H1 (cell line): ENCODE results near the gene MCAT. TPM values are rescaled to one million over a fixed set of nuclear protein-coding genes. Genes with fewer than 3 reads are reported as not detected.

ENCODE experiments used
- CTCF ChIA-PET: fragments of 300-600 bp; sonication (Branson Sonifier 250); formaldehyde crosslinking; loops from one replicate; lab custom pipeline; 2021; ENCODE audit not compliant: partially characterized antibody; lab: Charles Lee
- POLR2A ChIA-PET: fragments of 300-600 bp; sonication (Branson Sonifier 250); formaldehyde crosslinking; loops from one replicate; lab custom pipeline; 2021; ENCODE audit warnings: inconsistent platforms; ENCODE audit not compliant: partially characterized antibody; lab: Charles Lee
- DNase-seq, 2 experiments: peaks; one replicate each; pipeline versions ENCODE4 v3.0.0 to v3.0.0-alpha.2; 2010 to 2022; ENCODE audit warnings: low spot score in 2 of 2, low read depth in 1 of 2, mixed read lengths in 1 of 2
- FAIRE-seq: peaks from 2 replicates; lab custom pipeline; 2011; peaks lifted over from hg19 to GRCh38; lab: Jason Lieb, UNC
- H2AFZ ChIP-seq: 2 replicates; pipeline ENCODE4 v1.8.1; 2012; ENCODE audit warnings: low read length, inconsistent platforms
- H2AK5ac ChIP-seq: 2 replicates; pipeline ENCODE4 v1.6.1; 2013; ENCODE audit warnings: low read depth, low read length
- H2BK120ac ChIP-seq: replicated peaks from 2 replicates; pipeline ENCODE3; 2013; ENCODE audit warnings: low read depth, low read length, inconsistent platforms
- H2BK12ac ChIP-seq: 2 replicates; pipeline ENCODE4 v1.6.1; 2013; ENCODE audit warnings: low read depth, low read length
- H2BK15ac ChIP-seq: 2 replicates; pipeline ENCODE4 v1.6.1; 2013; ENCODE audit warnings: low read length
- H2BK20ac ChIP-seq: 2 replicates; pipeline ENCODE4 v1.6.1; 2013; ENCODE audit warnings: low read length
- H2BK5ac ChIP-seq: 2 replicates; pipeline ENCODE4 v1.6.1; 2013; ENCODE audit warnings: low read depth, low read length
- H3K14ac ChIP-seq: 2 replicates; pipeline ENCODE4 v1.6.1; 2013; ENCODE audit warnings: inconsistent platforms; ENCODE audit not compliant: insufficient read length
- H3K18ac ChIP-seq: 2 replicates; pipeline ENCODE4 v1.6.1; 2013; ENCODE audit warnings: low read length; ENCODE audit errors: extremely low read depth
- H3K23ac ChIP-seq: 2 replicates; pipeline ENCODE4 v1.6.1; 2013; ENCODE audit warnings: inconsistent platforms; ENCODE audit not compliant: insufficient read length
- H3K23me2 ChIP-seq: 2 replicates; pipeline ENCODE4 v1.6.1; 2013; ENCODE audit warnings: low read depth, low read length
- H3K27ac ChIP-seq: 2 replicates; pipeline ENCODE4 v1.6.1; 2011; ENCODE audit warnings: low read depth, low read length, inconsistent platforms
- H3K27me3 ChIP-seq, 4 experiments: replicated peaks in 1 of 4; 1 replicate in 1 of 4; 2 replicates in 3 of 4; pipeline versions ENCODE4 v1.6.1 to v1.8.1; 2011 to 2013; ENCODE audit warnings: low read length in 3 of 4, mild to moderate bottlenecking in 3 of 4, inconsistent platforms in 2 of 4, mixed read lengths in 2 of 4, moderate library complexity in 1 of 4; ENCODE audit not compliant: control insufficient read depth in 3 of 4, insufficient read depth in 3 of 4; ENCODE audit errors: extremely low read depth in 1 of 4
- H3K36me3 ChIP-seq, 4 experiments: 2 replicates each; pipeline versions ENCODE4 v1.6.1 to v1.8.1; 2011 to 2013; ENCODE audit warnings: mild to moderate bottlenecking in 4 of 4, low read length in 3 of 4, moderate library complexity in 2 of 4, control low read depth in 1 of 4, inconsistent platforms in 1 of 4; ENCODE audit not compliant: insufficient read depth in 4 of 4, control insufficient read depth in 2 of 4
- H3K4ac ChIP-seq: replicated peaks from 2 replicates; pipeline ENCODE3; 2013; ENCODE audit warnings: low read length, low read depth, mixed read lengths, inconsistent platforms; ENCODE audit not compliant: insufficient read length
- H3K4me1 ChIP-seq, 4 experiments: replicated peaks in 1 of 4; 1 replicate in 1 of 4; 2 replicates in 3 of 4; pipeline versions ENCODE4 v1.6.1 to v1.8.1; 2011 to 2013; ENCODE audit warnings: low read length in 3 of 4, inconsistent platforms in 2 of 4, mixed read lengths in 1 of 4; ENCODE audit not compliant: insufficient read depth in 4 of 4, control insufficient read depth in 3 of 4
- H3K4me2 ChIP-seq, 2 experiments: 2 replicates each; pipeline versions ENCODE4 v1.6.1 to v1.8.1; 2011 to 2013; ENCODE audit warnings: low read depth in 2 of 2, low read length in 2 of 2, control low read depth in 1 of 2, inconsistent platforms in 1 of 2, mild to moderate bottlenecking in 1 of 2; ENCODE audit not compliant: insufficient read depth in 1 of 2
- H3K4me3 ChIP-seq, 4 experiments: fragments of 200-600, 300-600 bp in 1 of 4; sonication (generic), shearing (Covaris generic), sonication (Bioruptor Twin) in 1 of 4; 2 replicates each; pipeline versions ENCODE4 v1.5.1 to v1.8.1; 2011 to 2016; ENCODE audit warnings: low read length in 4 of 4, low read depth in 3 of 4, control low read depth in 2 of 4, inconsistent platforms in 2 of 4, mild to moderate bottlenecking in 2 of 4, mixed read lengths in 1 of 4, moderate library complexity in 1 of 4; ENCODE audit not compliant: insufficient read depth in 2 of 4; ENCODE audit errors: extremely low read depth in 1 of 4
- H3K56ac ChIP-seq: replicated peaks from 2 replicates; pipeline ENCODE3; 2013; ENCODE audit warnings: low read depth, mild to moderate bottlenecking, mixed read lengths, low read length, inconsistent platforms; ENCODE audit not compliant: insufficient read length
- H3K79me1 ChIP-seq: 2 replicates; pipeline ENCODE4 v1.6.1; 2013; ENCODE audit warnings: low read depth, low read length, control low read depth
- H3K79me2 ChIP-seq, 2 experiments: 2 replicates each; pipeline versions ENCODE4 v1.6.1 to v1.8.1; 2012 to 2013; ENCODE audit warnings: low read length in 2 of 2, mild to moderate bottlenecking in 2 of 2, inconsistent platforms in 1 of 2; ENCODE audit not compliant: insufficient read depth in 2 of 2, control insufficient read depth in 1 of 2
- H3K9ac ChIP-seq, 4 experiments: replicated peaks in 1 of 4; 1 replicate in 1 of 4; 2 replicates in 3 of 4; pipeline versions ENCODE4 v1.6.1 to v1.8.1; 2011 to 2013; ENCODE audit warnings: low read depth in 3 of 4, low read length in 3 of 4, control low read depth in 2 of 4, mild to moderate bottlenecking in 2 of 4, moderate library complexity in 2 of 4, inconsistent platforms in 1 of 4; ENCODE audit errors: extremely low read depth in 1 of 4
- H3K9me3 ChIP-seq, 2 experiments: 2 replicates each; pipeline versions ENCODE4 v1.6.1 to v1.8.1; 2012 to 2013; ENCODE audit warnings: mild to moderate bottlenecking in 2 of 2, moderate library complexity in 2 of 2, control low read depth in 1 of 2, inconsistent platforms in 1 of 2, low read depth in 1 of 2, low read length in 1 of 2, mixed read lengths in 1 of 2; ENCODE audit not compliant: insufficient read depth in 2 of 2
- H4K20me1 ChIP-seq, 2 experiments: replicated peaks in 1 of 2; 2 replicates each; pipeline versions ENCODE3 to v1.8.1; 2011 to 2013; ENCODE audit warnings: inconsistent platforms in 2 of 2, low read length in 2 of 2, mild to moderate bottlenecking in 1 of 2; ENCODE audit not compliant: insufficient read depth in 2 of 2, control insufficient read depth in 1 of 2
- H4K5ac ChIP-seq: 2 replicates; pipeline ENCODE4 v1.6.1; 2013; ENCODE audit warnings: low read length, low read depth, mixed read lengths, inconsistent platforms; ENCODE audit not compliant: insufficient read length
- H4K8ac ChIP-seq: 2 replicates; pipeline ENCODE4 v1.8.0; 2013; ENCODE audit warnings: mild to moderate bottlenecking, moderate library complexity, low read length, inconsistent platforms; ENCODE audit not compliant: insufficient read depth; ENCODE audit errors: extremely low read depth
- H4K91ac ChIP-seq: replicated peaks from 2 replicates; pipeline ENCODE3; 2013; ENCODE audit warnings: low read length, mixed read lengths, inconsistent platforms; ENCODE audit not compliant: insufficient read length
- EGR1 ChIP-seq: IDR thresholded peaks from 2 replicates; pipeline ENCODE4 v1.6.1; 2011; ENCODE audit warnings: low read depth, low read length, borderline replicate concordance
- RXRA ChIP-seq: IDR thresholded peaks from 2 replicates; pipeline ENCODE4 v1.6.1; 2011; ENCODE audit warnings: low read depth, mild to moderate bottlenecking, low read length, moderate library complexity; ENCODE audit not compliant: insufficient read depth
- SAP30 ChIP-seq: fragments of 300-600 bp; sonication (generic); IDR thresholded peaks from 2 replicates; pipeline ENCODE4 v1.7.1; 2012; ENCODE audit warnings: low read length, moderate library complexity, mild to moderate bottlenecking, inconsistent platforms; ENCODE audit not compliant: insufficient read depth, insufficient replicate concordance
- WGBS, 2 experiments: shearing (Covaris generic) in 1 of 2; methylation state at CpG; one replicate each; pipeline versions ENCODE4 v1.1.6 to v1.1.7; 2013 to 2015; ENCODE audit warnings: low lambda C conversion rate in 2 of 2, mixed read lengths in 2 of 2, inconsistent platforms in 1 of 2, low coverage in 1 of 2, missing lambda C conversion rate in 1 of 2; ENCODE audit not compliant: insufficient replicate concordance in 2 of 2, insufficient coverage in 1 of 2, insufficient read length in 1 of 2; ENCODE audit errors: extremely low coverage in 1 of 2, missing lambda C conversion rate in 1 of 2; 5-methylcytosine and 5-hydroxymethylcytosine counted together
- polyA plus RNA-seq, 7 experiments: library from polyadenylated mRNA; depleted of rRNA in 3 of 7; stranded (reverse) in 5 of 7; unstranded in 2 of 7; fragments of >200 nt in 5 of 7; fragments of 200-250 nt in 2 of 7; gene quantifications; 1 replicate in 5 of 7; 2 replicates in 1 of 7; 4 replicates in 1 of 7; pipeline versions ENCODE4 v1.2.1 to v1.2.3, GENCODE V29; 2011 to 2013; ENCODE audit warnings: missing spikeins in 2 of 7, mixed read lengths in 2 of 7
- total RNA-seq: library from RNA; stranded (reverse); fragmentation: NEBNext Ultra II Directional; extraction: Animal tissue kit (Norgen Biotek cat#: 25700); gene quantifications from 2 replicates; pipeline ENCODE4 v1.2.1, GENCODE V29; 2021

MCAT gene
- total and polyA plus RNA-seq, 2 of the 8 experiments (the other 6 are each of a cell fraction or from before 2014, with no cell fraction given): 15.8 to 17.4 TPM

- Histone ChIP-seq H2AK5ac (no peak overlapping the region), H2BK12ac (no peak overlapping the region), H2BK15ac (no peak overlapping the region), H2AFZ (no peak overlapping the region), H4K20me1 (peaks cover 0 to 2% of the 10 kb centered on the region in 2 experiments), H3K9ac (no peak overlapping the region), H3K27ac (no peak overlapping the region), H3K4me1 (peaks cover 0 to 19% (median 16%) of the 10 kb centered on the region in 4 experiments; a peak in 6 of 7 replicates), H3K23ac (no peak overlapping the region), H2BK120ac (no peak overlapping the region), H3K27me3 (peaks cover 1 to 21% (median 14%) of the 10 kb centered on the region in 4 experiments), H3K56ac (no peak overlapping the region), H3K14ac (no peak overlapping the region), H3K79me2 (no peaks in the 10 kb centered on the region), H3K9me3 (no peaks in the 10 kb centered on the region), H3K36me3 (no peaks in the 10 kb centered on the region), H4K91ac (no peak overlapping the region), H4K8ac (no peak overlapping the region), H2BK20ac (no peak overlapping the region), H3K18ac (no peak overlapping the region), H4K5ac (no peak overlapping the region), H3K79me1 (no peaks in the 10 kb centered on the region), H3K23me2 (peaks cover 13% of the 10 kb centered on the region; the same call in 1 of the 2 replicates), H2BK5ac (no peak overlapping the region), H3K4me3 (no peak overlapping the region), H3K4me2 (no peak overlapping the region), H3K4ac (no peak overlapping the region)
- ChIA-PET POLR2A (interaction anchor here (1.3 to 1.7 kb wide), 3 partner anchors 8 to 14 kb away, joined by 3 to 4 read pairs (median 4); no protein-coding TSS in a partner anchor), CTCF (interaction anchor here (0.7 to 1.5 kb wide), 3 partner anchors 9 to 334 kb away, joined by 3 to 4 read pairs (median 3); no protein-coding TSS in a partner anchor)
- no peak for DNase-seq
- TF ChIP-seq SAP30: no peak
- no peak for TF ChIP-seq EGR1
- no peak for TF ChIP-seq RXRA
- no peak for FAIRE-seq
- WGBS, 2 experiments: 89% methylated on average over 27 of the region's 27 CpGs; no CpG with 5 or more reads in 1 of the 2 experiments
Observed at GRCh38 chr22:43154887-43155536, 11.8 kb upstream of the MCAT start.
